ENCODE results near the gene THPO. TPM values are rescaled to one million over a fixed set of nuclear protein-coding genes. Genes with fewer than 3 reads are reported as not detected.

The THPO gene
- total RNA-seq, 1 donor from 2014 or later = 0.56 TPM

DNA sequence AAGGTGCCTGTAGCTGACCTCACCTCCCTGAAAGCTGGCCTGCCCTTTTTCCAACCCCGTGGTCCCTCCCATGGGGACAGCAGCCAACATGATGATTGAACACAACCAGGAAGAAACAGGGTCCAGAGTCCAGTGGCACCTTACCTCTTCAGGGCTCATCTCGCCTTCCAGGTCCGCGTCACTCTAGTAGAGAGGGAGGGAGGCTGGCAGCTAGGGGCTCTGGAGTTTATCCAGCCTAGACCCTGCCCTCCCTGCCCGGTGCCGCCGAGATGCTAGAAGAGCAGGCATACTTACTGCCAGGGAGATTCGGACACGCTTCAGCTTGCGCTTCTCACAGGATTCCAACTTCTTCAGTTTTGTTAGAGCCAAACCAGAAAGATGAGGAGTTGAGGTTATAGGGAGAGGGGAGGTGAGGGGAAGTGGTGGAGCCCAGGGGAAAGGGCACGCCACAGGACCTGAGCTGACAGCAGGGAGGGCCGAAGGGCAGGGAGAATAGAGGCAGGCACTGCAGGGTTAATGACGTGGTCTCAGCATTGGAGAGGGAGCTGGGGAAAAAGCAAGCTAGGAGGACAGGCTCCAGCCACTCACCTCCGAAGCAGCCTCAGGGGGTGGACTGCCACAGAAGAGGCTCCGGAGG, 25.7 kb downstream of the THPO start:
- Mint-ChIP-seq H3K9me3 (no peaks in the 10 kb centered on the region), H3K36me3 (peaks cover 8% of the 10 kb centered on the region), H3K4me3 (no peak overlapping the region), H3K27ac (no peak overlapping the region), H3K4me1 (peaks cover 15% of the 10 kb centered on the region), H3K27me3 (ENCODE audit: low read depth) (no peaks in the 10 kb centered on the region)
- TF ChIP-seq, protein P1, sequence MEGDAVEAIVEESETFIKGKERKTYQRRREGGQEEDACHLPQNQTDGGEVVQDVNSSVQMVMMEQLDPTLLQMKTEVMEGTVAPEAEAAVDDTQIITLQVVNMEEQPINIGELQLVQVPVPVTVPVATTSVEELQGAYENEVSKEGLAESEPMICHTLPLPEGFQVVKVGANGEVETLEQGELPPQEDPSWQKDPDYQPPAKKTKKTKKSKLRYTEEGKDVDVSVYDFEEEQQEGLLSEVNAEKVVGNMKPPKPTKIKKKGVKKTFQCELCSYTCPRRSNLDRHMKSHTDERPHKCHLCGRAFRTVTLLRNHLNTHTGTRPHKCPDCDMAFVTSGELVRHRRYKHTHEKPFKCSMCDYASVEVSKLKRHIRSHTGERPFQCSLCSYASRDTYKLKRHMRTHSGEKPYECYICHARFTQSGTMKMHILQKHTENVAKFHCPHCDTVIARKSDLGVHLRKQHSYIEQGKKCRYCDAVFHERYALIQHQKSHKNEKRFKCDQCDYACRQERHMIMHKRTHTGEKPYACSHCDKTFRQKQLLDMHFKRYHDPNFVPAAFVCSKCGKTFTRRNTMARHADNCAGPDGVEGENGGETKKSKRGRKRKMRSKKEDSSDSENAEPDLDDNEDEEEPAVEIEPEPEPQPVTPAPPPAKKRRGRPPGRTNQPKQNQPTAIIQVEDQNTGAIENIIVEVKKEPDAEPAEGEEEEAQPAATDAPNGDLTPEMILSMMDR (IDR thresholded peaks at IDR 0.05; ENCODE audit: unreplicated experiment) = no peak
- no peak for DNase-seq (ENCODE audit: low spot score in 2 of 2, unreplicated experiment in 2 of 2)

DNA sequence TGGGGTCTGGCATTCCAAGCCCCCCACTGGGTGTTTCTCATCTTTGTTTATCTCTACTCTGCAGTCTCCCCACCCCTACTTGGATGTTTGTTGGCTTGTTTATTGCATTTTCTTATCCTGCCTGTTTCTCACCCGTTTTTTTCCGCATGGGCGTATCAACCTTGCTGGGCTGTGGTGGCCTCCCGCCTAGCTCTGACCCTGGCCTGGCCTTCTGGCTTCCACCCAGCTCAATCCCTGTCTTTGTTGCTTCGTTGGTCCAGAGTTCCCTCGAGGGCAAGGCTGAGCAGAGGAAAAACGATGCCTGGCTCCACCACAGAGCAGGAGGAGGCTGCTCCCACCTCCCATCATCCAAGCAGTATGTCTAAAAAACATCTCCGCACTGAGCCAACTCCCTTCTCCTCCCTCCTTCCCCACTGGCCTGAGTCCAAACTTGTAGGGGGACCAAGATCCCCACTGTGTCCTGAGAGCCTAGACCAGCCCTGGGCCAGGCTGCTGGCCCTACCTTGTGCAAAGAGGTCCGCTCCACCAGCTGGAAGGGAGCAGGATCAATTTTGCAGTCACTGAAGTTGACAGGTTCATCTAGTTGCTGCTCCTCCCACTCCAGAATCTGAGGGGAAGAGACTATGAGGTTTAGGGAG, 26.4 kb downstream of the THPO start:
- no peaks in the 10 kb centered on the region for H3K9me3 Mint-ChIP-seq
- no peaks in the 10 kb centered on the region for H3K27me3 Mint-ChIP-seq (ENCODE audit: low read depth)
- TF ChIP-seq, protein P1 (IDR thresholded peaks at IDR 0.05; ENCODE audit: unreplicated experiment) = no peak
- DNase-seq (ENCODE audit: low spot score in 2 of 2, unreplicated experiment in 2 of 2) = no peak
- H3K27ac Mint-ChIP-seq = no peak overlapping the region
- peaks cover 8% of the 10 kb centered on the region for H3K36me3 Mint-ChIP-seq
- H3K4me1 Mint-ChIP-seq = peaks cover 15% of the 10 kb centered on the region
- no peak overlapping the region for H3K4me3 Mint-ChIP-seq

GRCh38 chr3:184350618-184351017, 27.4 kb downstream of the THPO start:
- H3K27ac Mint-ChIP-seq = no peak overlapping the region
- no peak overlapping the region for H3K4me3 Mint-ChIP-seq
- H3K9me3 Mint-ChIP-seq = no peaks in the 10 kb centered on the region
- H3K4me1 Mint-ChIP-seq = peaks cover 16% of the 10 kb centered on the region
- no peak for DNase-seq (ENCODE audit: low spot score in 2 of 2, unreplicated experiment in 2 of 2)
- H3K36me3 Mint-ChIP-seq = peaks cover 8% of the 10 kb centered on the region
- no peaks in the 10 kb centered on the region for H3K27me3 Mint-ChIP-seq (ENCODE audit: low read depth)
- TF ChIP-seq, protein P1 (IDR thresholded peaks at IDR 0.05; ENCODE audit: unreplicated experiment) = no peak

GRCh38 chr3:184349563-184350470, 28.2 kb downstream of the THPO start:
- Mint-ChIP-seq H3K27ac (no peak overlapping the region), H3K9me3 (no peaks in the 10 kb centered on the region), H3K27me3 (ENCODE audit: low read depth) (no peaks in the 10 kb centered on the region), H3K36me3 (peaks cover 7% of the 10 kb centered on the region), H3K4me1 (peaks cover 21% of the 10 kb centered on the region), H3K4me3 (no peak overlapping the region)
- no peak for DNase-seq (ENCODE audit: low spot score in 2 of 2, unreplicated experiment in 2 of 2)
- TF ChIP-seq, protein P1 (IDR thresholded peaks at IDR 0.05; ENCODE audit: unreplicated experiment) = no peak

DNA sequence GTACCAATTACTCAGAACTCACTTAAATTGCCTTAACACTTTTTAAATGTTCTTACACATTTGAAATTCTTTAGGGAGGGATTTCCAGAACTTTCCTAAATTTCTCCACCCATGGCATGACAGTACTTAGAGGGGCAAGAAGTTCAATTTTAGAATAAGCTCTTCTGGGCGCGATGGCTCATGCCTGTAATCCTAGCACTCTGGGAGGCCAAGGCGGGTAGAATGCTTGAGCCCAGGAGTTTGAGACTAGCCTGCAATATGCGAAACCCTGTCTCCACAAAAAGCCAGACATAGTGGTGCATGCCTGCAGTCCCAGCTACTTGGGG, 30.0 kb downstream of the THPO start:
- no peak overlapping the region for H3K4me3 Mint-ChIP-seq
- H3K27ac Mint-ChIP-seq = peak overlapping the region; percentile 81
- H3K27me3 Mint-ChIP-seq (ENCODE audit: low read depth) = no peaks in the 10 kb centered on the region
- TF ChIP-seq, protein P1 (IDR thresholded peaks at IDR 0.05; ENCODE audit: unreplicated experiment) = no peak
- H3K4me1 Mint-ChIP-seq = peaks cover 21% of the 10 kb centered on the region
- no peak for DNase-seq (ENCODE audit: low spot score in 2 of 2, unreplicated experiment in 2 of 2)
- H3K9me3 Mint-ChIP-seq = no peaks in the 10 kb centered on the region
- peaks cover 7% of the 10 kb centered on the region for H3K36me3 Mint-ChIP-seq

Measured in mesothelial cell of epicardium (in vitro differentiated cells).